NCI-H1105 (cell line): Measurements from ENCODE around the gene AJM1.
"Not testable (repeated sequence)": the region's sequence is repeated elsewhere in the genome, so short reads cannot be mapped to it uniquely, and the experiment has no call there.

ENCODE experiments used
- DNase-seq: peaks from one replicate; lab custom pipeline; 2025; lab: John Stamatoyannopoulos, UW

The AJM1 gene

DNA sequence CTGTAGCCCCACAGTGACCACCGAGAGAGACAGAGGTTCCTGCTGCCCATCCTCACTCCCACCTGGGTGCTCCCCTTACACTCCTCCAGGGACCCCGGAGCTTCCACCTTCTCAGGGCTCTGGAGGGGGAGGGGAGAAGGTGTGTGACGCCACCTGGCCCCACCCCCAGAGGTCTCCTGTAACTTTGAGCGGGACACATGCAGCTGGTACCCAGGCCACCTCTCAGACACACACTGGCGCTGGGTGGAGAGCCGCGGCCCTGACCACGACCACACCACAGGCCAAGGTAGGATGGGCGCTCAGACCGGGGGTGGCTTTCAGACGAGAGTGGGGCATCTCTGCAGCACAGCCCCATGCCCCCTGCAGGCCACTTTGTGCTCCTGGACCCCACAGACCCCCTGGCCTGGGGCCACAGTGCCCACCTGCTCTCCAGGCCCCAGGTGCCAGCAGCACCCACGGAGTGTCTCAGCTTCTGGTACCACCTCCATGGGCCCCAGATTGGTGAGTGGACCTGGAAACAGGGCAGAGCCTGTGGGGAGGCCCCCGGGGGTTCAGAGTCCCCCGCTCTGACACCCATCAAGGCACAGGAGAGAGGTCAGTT, 14.4 kb downstream of the AJM1 start:
- DNase-seq = no peak

DNA sequence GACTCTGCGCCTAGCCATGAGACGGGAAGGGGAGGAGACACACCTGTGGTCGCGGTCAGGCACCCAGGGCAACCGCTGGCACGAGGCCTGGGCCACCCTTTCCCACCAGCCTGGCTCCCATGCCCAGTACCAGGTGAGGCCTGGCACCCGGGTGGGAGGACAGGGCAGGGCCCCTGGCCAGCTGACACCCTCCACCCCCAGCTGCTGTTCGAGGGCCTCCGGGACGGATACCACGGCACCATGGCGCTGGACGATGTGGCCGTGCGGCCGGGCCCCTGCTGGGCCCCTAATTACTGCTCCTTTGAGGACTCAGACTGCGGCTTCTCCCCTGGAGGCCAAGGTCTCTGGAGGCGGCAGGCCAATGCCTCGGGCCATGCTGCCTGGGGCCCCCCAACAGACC, 14.9 kb downstream of the AJM1 start:
- no peak for DNase-seq

DNA sequence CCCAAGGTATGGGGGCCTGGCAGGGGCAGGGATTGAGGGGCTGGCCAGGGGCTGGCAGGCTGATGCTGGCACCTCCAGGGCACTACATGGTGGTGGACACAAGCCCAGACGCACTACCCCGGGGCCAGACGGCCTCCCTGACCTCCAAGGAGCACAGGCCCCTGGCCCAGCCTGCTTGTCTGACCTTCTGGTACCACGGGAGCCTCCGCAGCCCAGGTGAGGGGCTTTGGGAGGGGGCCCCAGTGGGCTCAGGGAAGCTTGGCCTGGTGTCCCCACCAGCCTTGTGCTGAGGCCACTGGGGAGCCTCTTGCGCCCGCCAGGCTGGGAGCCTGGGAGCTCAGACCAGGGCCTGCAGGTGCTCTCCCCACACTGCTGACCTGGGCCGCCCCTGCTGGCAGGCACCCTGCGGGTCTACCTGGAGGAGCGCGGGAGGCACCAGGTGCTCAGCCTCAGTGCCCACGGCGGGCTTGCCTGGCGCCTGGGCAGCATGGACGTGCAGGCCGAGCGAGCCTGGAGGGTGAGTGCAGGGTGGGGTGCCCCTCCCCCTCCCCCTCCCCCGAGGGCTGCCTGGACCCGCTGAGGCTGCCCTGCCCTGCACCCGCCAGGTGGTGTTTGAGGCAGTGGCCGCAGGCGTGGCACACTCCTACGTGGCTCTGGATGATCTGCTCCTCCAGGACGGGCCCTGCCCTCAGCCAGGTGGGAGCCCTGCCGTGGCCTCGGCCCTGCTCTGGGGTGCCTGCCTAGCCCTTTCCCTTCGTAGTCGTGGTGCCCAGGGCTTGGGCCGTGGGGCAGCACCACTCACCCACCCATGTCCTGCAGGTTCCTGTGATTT, 15.5 kb downstream of the AJM1 start:
- no peak for DNase-seq

DNA sequence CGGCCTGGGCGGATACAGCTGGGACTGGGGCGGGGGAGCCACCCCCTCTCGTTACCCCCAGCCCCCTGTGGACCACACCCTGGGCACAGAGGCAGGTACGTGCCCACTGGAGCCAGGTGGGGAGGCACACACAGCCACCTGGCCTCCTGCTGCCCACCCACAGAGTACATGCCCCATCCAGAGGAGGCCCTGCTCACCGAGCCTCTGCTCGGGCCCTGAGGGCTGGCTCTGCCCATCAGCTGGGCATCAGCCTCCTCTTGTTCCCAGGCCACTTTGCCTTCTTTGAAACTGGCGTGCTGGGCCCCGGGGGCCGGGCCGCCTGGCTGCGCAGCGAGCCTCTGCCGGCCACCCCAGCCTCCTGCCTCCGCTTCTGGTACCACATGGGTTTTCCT, 16.2 kb downstream of the AJM1 start:
- DNase-seq = no peak

DNA sequence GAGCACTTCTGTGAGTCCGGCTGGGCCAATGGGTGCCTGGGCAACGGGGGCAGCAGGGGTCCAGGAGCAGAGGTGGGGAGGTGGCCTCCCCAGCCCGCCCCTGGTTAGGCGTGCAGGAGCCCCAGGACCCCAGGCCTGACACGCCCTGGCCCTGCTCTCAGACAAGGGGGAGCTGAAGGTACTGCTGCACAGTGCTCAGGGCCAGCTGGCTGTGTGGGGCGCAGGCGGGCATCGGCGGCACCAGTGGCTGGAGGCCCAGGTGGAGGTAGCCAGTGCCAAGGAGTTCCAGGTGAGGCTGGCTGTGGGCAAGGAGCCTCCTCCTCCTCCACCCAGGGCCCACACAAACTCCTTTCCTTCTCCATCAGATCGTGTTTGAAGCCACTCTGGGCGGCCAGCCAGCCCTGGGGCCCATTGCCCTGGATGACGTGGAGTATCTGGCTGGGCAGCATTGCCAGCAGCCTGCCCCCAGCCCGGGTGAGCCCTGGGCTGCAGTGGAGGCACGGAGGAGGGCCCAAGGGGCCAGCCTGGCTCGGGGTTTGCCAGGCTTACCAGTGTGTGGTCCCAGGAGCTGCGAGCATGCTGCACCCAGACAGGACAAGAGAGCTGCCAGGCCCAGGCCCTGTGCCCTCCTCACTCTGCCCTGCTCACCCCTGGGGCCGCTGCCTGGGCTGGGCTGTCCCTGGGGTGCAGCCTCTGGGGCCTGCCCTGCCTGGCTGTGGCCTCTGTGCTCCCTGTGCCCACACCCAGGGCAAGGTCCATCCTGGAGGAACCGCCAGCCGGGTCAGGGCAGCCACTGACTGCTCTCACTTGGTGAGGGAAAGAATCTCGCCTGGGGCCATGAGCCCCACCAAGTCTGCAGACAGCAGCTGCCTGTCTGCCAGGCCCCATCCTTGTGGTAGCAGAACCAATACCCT, 16.8 kb downstream of the AJM1 start:
- DNase-seq = no peak

DNA sequence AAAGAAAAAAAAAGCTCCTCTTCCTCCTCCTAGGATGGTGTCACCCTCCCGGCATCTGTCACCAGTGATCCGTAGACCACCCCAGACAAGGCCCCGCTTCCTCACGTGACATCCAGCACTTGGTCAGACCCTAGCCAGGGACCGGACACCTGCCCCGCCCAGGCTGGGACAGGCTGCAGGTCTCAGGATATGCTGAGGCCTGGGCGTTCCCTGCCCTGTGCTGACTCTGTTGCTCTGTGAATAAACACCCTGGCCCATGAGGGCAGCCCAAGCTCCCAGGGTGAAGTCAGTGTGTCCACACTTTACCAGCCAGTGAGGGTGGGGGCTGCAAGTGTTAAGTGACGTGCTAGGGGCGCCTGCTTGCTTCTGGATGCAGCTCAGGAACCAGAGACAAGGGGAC, 18.3 kb downstream of the AJM1 start:
- no peak for DNase-seq

DNA sequence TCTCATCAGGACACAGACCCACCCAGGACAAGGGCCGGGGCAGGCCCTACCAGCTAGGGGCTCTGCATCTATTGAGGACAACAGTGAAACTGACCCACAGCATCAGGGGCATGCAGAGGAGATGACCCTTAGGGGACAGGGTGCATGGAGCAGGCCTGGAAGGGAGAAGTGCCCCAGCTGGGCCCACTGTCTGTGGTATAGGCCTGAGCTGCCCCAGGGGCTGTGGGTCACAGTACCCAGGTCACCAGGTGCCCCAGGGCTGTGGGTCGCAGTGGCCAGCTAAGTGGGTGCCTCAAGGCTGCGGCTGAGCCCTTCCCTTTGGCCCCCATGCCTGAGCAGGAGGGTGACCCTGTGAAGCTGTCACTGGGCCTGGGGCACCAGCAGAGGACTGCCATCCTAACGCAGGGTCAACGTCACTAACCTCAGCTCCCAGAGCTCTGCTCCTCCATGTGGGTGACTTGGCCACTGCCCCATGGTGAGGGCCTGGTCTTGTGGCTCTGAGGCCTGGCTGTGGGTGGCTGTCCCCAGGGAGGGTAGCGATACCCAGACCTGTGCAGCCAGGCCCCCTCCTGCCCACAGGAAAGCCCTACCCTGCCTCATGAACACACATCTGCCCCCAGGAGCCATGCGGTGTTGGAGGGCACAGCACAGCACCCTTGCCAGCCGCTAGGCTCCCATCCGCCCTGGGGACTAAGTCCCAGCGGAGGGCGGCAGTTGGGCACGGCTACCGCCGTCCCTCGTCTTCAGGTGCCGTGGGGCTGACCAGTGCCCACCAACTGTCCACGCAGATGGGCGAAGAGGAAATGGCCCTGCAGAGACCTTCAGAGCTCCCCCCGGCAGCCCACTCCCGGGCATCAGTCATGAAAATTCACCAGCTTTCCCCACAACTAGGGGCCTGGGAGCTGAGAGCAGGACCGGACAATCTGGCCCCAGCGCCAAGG, 18.9 kb downstream of the AJM1 start:
- no peak for DNase-seq

DNA sequence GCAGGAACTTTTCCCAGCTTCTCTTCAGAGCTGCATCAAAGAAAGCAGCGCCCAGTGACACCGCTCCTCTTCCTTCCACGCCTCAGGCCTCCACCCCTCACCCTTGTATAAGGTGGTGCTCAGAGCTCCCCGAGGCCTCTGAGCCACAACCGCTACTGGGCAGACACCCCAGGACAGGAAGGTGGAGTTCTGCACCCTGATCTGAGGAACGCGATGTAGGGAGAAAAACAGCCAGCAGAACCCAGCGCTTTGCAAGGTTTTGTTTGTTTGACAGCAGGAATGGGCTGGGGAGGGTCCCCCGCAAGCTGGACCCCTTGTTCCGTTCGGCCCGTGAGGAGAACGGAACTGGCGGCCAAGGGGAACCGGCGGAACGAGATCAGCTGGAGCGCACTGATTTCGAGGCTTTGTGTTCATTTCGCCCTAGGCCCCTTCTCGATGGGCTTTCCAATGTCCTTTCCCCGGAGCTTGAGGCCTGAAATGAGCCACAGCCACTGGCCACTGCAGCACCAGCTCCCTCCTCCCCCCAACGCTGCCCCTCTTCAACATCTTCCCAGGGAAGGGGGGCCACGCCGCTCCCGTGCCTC, 19.7 kb downstream of the AJM1 start:
- DNase-seq = no peak

DNA sequence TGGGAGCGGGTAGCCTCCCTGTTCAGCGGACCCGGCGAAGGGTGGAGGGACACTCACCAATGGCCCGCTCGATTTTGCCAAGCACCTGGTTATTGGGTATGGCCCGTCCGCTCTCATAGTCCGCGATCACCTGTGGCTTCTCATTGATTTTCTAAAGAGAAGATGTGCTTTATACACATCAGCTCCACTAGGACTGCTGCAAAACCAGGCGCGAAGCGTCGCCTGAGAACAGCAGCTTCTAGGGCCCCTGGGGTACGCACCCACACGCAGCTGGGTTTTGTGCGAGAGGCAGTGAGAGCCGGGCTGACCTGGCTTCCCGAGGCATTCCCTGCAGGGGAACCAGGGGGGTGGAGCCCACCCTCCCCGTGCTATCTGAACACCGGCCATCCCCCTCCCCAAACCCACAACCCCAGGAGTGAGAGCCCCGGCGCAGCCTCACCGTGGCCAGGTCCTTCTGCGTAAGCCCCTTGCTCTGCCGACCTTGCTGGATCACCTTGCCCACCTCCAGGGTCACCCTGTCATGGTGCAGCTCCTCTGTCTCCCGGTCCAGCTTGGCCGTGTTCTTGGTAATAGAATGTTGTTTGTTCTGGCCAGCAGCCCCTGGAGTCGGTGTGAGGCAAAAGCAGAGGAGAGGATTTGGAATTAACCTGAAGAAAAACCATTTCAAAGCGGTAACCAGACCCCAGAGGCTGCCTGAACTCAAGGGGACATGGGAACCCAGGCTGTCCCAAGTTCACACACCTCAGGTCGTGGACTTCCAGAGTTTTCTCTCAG, 20.8 kb downstream of the AJM1 start:
- DNase-seq = no peak

DNA sequence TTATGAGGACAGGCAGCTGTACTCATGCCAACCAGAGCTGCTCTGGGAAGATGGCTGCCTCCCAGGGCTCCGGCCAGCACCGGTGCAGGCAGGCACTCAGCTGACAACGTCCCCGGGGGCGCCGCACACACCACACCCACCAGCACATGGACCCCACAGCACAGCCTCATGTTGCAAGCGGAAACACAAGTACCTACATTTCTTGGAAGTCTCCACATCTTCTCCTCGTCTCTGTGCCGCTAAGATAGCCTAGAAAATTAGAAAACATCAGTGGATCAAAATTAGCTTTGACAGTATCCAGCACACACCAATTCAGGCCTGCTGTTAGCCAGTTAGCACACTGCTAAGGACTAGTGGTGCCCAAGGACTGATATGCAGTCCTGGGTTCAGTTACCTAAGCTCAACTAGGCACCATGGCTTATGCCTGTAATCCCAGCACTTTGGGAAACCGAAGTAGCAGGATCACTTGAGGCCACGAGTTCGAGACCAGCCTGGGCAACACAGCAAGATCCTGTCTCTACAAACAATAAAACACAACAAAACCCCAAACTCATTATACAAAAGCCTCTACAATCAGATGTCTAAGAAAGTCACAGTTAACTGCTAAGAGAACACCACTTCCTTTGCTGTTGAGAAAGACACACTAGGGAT, 21.5 kb downstream of the AJM1 start:
- no peak for DNase-seq

DNA sequence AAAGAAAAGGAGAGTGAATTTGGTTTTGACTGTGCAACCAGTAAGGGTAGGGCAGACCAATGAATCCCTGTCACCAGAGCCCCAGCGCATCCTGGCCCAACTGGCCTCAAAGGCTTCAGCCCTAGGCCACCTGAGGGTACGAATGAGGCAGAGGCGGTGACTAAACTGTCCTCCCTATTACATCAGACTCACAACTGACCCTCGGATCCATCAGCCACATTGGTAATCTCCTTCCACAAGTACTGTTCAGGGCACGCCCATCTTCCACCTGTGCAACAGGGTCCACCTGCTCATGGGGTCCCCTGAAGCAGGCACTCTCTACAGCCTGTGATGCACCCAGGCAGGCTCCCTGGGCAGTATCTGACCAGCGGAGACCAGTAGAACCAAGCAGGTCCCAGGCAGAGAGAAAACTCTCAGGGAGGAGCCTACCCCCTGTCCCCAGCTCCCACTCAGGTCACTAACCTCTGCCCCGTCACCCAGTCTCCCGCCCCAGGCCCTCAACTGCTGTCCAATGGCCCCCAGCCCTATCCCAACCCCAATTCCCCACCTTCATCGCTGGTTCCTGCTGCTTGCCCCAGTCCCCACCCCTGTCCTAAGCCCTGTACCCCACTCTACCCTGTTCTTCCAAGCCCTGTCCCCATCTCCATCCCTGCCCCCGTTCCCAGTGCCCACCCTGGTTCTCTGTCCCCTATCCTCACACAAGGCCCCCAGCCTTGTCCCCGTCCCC, 22.9 kb downstream of the AJM1 start:
- no peak for DNase-seq

DNA sequence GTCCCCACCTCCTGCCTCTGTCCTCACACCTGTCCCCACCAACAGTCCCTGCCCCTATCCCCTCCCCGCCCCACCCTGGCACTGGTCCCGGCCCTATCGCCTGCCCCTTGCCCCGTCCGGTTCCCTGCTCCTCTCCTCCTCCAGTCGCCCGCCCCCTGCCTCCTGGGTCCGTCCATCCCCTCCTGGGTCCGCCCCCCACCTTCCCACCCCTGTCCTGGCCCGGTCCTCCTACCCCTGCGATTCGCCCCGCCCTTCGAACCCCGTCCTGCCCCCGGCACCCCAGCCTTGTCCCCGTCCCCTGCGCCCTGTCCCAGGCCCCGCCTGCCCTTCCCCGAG, 23.5 kb downstream of the AJM1 start:
- DNase-seq = no peak

DNA sequence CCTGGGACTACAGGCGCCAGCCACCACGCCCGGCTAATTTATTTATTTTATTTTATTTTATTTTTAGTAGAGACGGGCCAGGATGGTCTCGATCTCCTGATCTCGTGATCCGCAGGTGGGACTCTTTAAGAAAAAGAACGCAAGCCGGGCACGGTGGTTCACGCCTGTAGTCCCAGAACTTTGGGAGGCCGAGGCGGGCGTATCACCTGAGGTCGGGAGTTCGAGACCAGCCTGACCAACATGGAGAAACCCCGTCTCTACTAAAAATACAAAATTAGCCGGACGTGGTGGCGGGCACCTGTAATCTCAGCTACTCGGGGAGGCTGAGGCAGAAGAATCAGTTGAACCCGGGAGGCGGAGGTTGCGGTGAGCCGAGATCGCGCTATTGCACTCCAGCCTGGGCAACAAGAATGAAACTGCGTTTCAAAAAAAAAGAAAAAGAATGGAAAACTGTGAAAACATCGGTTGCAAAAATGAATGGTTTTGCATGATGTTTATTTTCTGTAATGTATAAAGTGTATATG, 24.7 kb downstream of the AJM1 start:
- not testable (repeated sequence) for DNase-seq

DNA sequence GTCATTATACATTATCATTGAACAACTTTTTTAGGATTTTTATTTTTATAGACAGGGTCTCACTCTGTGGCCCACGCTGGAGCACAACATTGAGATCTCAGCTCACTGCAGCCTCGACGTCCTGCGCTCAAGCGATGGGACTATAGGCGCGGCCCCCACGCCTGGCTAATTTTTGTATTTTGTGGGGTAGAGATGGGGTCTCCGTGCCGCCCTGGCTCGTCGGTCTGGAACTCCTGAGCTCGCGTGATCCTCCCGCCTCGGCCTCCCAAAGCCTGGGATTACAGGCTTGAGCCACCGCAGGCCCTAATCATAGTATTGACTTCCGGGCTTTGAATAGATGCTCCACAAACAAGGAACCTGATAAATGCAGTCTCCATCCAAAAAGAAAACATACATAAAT, 25.2 kb downstream of the AJM1 start:
- DNase-seq = no peak

DNA sequence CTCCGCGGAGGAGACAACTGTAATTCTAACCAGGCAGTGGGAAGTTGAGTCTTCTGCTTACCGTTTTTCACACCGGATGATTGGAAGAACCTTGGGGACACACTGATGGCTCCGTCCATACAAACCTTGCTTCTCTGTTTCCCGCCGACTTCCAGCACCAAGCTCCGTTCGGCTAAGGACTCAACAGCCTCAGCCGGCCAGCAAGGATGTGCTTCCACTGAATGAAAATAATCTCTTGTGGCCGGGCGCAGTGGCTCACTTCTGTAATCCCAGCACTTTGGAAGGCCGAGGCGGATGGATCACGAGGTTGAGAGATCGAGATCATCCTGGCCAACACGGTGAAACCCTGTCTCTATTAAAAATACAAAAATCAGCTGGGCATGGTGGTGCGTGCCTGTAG, 25.6 kb downstream of the AJM1 start:
- no peak for DNase-seq

DNA sequence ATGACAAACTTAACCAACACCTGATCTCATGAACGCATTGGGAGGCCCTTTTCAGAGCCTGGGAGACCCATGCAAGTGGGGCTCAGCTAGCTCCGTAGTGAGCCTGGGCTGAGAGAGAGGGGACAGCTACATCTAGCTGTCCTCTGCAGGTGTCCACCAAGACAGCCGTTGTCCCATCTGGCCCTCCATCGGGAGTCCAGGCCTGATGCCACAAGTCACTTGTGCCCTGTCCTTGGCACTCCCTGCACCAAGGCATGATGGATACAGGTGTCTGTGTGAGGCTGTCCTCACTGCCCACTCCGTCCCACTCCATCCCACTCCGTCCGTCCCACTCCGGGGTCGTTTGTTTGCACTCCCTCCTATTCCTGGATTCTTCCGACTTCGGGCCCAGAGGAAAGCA, 26.4 kb downstream of the AJM1 start:
- no peak for DNase-seq

DNA sequence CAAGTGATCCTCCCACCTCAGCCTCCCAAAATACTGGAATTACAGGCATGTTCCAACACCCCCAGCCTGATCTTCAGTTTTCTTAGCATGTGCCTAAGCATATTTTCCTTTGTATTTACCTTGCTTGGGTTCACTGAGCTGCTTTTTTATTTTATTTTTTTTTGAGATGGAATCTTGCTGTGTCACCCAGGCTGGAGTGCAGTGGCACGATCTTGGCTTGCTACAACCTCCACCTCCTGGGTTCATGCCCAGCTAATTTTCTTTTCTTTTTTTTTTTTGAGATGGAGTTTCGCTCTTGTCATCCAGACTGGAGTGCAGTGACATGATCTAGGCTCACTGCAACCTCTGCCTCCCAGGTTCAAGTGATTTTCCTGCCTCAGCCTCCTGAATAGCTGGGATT, 27.3 kb downstream of the AJM1 start:
- not testable (repeated sequence) for DNase-seq

DNA sequence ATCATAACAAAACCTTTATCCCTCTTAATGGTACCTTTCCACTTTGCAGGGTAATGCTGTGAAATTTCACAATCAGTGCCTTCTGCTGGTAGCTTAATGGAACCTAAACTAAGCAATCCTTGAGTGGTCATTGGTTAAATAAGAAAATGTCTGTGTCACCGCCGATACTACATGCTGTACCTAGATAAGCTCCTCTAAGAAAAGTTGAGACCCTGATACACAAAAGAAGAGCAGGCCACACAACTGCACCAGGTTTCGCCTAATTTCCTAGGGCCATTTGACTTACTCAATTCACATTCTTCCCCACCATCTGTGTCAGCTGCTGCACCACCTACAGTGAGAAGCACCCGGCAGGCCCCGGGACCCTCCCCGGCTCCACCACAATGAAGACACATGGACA, 32.9 kb downstream of the AJM1 start:
- DNase-seq = no peak

DNA sequence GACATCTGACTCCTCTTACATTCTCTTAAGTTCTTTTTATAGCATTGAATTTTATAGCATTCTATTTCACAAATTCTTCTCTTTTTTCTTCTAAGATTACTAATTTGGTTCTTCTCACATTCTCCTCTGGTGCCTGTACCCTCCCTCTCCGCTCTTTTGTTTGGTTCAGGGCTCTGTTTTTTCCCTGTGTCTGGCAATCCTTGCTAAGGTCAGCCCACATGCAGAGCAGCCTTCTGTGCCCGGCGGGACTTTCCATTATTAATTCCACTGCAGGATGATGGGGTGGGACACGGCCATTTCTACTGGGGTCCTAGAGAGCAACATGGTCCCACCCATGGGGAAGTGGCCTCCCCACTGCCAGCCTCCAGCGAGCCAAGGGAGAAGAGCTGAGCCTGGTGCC, 34.2 kb downstream of the AJM1 start:
- no peak for DNase-seq
